HG02642 (cell line): ENCODE measurements around the gene IRF7.
A peak's percentile ranks its signal among the peaks of the same experiment; 100 is the strongest.
"Not testable (repeated sequence)": the region's sequence is repeated elsewhere in the genome, so short reads cannot be mapped to it uniquely, and the experiment has no call there.

Source experiments
- ATAC-seq: cut with Tn5 transposase; IDR thresholded peaks from one replicate; pipeline ENCODE4 v1.9.1; 2021; ENCODE audit warnings: mild to moderate bottlenecking; ENCODE audit not compliant: unreplicated experiment, poor library complexity

The IRF7 gene

DNA sequence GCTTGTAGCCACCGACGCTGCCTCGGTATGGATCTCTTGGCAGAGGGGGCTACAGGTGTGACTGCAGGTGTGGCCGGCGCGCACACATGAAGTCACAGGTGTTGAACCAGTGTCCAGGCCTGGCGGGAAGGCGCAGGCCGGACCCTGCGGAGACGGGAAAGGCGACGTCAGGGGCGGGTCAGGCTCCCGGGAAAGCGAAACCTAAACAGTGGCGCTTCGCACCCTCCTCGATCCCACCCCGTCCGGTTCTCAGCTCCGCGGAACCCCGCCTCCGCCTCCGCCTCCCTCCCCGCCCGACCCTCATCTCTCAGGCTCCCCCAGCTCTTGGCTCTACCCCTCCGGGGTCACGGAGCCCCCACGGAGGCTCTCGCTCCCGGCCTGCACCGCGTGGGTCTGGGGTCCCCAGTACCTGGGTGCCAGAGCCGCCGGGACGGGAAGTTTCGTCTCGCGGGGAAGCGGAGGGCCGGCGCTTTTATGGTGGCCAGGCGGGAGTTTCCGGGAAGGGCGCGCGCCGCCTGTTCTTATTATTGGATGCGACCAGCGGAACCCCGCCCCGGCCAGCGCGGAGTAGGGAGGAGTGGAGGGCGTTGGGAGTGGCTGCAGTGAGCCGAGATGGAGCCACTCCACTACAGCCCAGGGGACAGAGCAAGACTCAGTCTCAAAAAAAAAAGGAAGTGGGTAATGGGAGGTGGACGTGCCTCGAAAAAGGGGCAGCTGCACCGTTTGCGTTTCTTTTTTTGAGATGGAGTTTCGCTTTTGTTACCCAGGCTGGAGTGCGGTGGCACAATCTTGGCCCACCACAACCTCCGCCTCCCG is at the start of gene IRF7:
Gene IRF7 (minus strand): TSS at position 447 of the 816 bp plus-strand sequence. CDS start 586 bp downstream, outside the sequence.
- peak; percentile 76 for ATAC-seq

DNA sequence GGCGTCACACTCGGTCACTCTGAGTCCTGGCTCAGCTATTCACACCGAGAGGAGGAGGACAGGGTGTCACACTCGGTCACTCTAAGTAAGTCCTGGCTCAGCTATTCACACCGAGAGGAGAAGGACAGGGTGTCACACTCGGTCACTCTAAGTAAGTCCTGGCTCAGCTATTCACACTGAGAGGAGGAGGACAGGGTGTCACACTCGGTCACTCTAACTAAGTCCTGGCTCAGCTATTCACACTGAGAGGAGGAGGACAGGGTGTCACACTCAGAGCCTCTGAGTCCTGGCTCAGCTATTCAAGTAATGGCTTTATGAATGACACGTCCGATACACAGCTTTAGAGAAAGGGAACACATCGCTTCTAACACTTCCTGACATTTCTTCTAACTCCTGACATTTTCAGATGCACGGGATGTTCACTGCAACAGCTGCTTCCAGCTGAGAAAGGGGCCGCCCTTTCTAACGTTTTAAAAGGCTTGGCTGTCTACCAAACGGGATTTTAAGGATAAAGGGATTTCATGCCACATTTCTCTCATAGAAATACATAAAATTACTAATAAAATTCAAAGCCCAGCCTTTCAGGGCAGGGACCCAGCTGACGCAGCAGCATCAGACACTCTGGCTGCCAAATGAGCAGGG is 49.4 kb upstream of the IRF7 start:
- ATAC-seq = no peak

DNA sequence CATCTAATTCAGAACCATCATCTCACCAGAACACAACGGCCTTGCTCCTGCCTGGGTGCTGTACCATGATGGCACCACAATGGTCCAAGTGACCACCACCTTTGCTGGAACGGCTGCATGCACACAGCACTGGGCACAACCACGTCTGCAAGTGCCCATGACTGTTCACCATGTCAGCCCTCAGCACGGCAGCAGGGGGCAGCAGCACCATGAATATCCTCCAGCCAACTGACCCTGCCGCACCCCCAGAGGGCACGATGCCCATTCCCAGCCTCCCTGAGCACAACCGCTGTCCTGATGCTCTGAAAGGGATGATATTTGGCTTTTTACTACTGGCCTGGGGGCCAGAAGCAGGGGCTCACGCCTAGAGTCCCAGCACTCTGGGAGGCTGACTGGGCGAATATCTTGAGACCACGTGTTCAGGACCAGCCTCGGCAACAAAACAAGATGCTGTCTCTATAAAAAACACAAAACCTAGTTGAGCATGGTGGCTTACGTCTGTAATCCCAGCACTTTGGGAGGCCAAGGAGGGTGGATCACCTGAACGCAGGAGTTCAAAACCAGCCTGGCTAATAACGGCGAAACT is 47.0 kb upstream of the IRF7 start:
- no peak for ATAC-seq

DNA sequence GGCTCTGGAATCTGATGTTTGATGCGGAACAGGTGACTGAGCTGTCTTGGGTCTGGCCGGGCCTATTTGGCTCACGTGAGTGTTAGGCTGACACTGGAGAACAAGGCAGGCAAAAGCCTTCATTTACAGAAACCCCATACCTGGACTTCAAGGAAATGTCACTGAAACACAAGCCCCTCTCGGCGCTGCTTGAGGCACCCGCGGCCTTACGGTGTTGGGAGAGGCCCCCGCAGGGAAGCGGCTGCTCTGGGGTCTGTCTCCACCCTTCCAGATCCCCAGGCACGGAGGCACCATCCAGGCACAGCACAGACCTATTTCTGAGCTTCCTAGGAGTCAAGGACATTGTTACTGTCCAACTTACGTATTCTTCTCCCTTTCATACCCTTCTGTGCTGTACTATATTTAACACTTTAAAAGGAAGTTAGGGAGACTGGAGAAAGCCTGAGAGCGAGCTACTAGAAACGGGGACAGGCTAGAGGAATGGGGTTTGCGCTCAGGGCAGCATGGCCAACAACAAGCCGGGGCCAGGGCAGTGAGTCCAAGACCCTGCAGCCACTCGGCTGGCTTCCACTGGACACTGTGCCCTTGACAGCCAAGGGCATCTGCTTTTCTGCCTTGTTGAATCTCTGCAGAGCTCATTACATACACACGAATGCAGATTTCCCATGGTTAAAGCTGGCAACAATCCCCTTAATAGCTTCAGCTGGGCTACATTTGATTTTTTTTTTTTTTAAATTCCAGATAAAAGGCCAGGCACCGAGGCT is 45.1 kb upstream of the IRF7 start:
- ATAC-seq = no peak

DNA sequence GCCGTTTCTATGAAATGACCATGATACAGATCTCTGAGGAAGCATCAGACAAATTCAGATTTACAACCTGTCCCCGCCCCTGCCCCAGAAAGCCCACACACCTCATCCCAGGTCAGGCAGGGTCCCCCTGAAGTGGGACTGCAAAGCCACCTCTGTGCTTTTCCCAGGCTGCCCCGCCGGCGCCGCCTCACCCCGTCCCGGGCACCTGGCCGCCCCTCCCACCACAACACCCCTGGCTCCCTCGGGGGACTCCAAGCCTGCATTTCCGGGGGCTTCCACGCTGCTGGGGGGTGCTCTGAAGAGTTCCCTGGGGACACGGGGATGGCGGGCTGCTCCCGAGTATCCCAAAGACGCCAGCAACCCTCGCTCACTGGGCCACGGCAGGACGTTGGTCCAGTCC is 44.5 kb upstream of the IRF7 start:
- no peak for ATAC-seq

DNA sequence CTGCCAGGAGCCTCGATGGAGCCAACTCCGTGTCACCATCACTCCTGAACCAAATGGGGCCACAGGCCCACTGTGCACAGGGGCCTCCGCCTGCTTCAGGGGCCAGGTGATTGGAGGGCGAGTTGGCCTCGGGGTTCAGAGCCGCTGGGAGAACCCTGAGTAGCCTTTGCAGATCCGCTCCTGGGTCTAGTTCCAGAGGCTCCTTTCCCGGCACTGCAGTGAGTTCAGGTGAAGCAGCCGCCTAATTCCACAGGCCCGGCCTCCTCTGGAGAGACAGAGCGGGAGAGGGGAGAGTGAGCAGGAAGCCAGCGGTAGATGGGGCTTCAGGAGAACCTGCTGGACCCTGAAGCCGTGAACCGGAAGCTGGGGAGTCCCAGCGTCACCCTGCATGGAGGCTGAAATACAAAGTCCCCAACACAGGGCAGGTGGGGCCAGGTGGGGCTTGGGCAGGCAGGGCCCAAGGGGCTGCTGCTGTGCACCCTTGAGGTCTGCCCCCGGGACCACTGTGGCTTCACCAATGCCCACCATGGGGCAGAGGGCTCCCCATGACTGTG is 43.9 kb upstream of the IRF7 start:
- no peak for ATAC-seq

DNA sequence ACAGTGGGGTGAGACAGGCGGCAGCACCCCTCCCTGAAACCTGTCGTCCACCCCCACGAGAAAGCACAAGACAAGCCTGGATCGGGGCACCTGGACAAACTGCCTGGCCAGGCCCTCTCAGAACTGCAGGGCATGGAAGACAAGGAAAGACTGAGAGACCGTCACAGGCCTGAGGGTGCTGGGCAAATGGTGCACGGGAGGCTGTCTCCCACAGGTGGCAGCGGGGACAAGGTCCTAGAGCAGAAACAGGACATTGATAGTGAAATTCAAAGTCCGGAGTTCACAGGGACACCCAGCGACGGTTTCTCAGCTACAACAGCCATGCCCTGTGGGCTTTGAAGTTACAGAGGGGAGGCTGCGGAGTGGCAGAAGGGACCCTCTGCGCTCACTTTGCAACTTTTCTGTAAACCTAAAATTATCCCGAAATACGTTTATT is 42.0 kb upstream of the IRF7 start:
- no peak for ATAC-seq

DNA sequence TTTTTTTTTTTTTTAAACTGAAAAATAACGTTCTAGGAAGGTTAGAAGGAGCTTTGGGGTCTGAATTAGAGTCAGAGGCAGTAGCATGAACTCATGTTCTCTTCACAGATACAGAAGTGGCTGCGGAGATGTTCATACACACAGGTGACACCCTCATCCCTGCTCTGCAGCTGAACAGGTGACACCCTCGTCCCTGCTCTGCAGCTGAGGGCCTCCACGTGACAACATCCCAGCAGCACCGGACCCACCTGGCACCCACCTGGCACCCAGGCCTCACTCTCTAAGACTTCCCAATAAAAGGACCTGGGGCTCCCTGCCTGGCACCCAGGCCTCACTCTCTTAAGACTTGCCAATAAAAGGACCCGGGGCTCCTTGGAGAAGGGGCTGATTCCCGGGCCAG is 41.1 kb upstream of the IRF7 start:
- ATAC-seq = no peak

DNA sequence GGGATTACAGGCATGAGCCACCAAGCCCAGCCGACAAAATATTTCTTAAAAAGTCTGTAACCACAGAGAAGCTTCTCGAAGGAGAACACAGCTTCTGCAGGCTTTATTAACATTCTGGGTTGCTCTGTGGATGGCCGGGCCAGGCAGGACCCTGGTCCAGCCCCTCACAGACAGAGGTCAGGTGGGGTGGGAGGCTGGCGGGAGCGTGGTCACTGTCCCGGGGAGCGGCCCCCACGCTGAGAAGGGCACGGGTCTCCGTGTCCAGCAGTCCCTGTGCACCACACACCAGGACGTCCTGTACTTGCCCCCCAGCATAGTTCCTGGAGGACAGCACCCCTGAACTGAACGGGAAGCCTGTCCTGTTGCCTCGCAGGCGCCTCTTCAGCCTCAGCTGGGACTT is 40.7 kb upstream of the IRF7 start:
- ATAC-seq = no peak

DNA sequence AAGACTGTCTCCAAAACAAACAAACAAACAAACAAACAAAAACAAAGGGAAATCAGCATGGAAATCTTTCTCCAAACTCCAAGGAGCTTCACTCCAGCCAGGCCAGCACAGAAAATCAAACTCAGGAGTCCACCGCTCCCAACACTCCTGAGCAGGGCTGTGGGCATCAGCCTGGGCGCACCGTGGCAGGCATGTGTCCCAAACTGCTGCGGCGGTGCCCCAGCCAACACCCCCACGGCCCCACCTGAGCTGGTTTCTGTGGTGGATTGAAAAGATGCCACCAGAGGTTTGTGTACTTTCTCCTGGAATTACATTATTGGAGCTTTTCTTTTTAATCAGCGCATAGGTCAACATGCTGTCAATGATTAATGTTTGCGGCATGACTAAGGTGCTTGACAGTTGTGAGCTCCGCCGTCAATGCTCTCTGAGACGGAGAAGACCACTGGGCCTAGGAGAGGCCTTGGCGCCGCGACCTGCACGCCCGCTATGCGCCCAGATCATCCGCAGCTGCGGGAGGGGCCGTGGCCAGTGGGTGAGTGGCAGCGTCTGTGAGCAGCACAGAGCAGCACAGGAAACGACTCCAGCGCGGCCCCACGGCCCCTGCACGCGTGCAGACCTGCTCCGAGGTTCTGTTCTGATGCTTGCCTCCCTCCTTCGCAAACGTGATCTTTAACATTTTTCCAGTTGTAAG is 39.4 kb upstream of the IRF7 start:
- no peak for ATAC-seq

DNA sequence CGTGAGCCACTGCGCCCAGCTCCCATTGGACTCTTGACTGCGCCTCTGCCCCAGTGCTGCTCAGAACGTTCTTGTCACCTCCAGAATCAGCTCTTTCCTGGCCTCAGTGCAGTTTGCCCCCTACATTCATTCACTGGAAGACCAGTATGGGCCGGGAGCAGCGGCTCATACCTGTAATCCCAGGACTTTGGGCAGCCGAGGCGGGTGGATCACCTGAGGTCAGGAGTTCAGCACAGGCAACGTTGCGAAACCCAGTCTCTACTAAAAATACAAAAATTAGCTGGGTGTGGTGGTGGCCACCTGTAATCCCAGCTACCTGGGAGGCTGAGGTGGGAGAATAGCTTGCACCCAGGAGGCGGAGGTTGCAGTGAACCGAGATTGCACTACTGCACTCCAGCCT is 38.7 kb upstream of the IRF7 start:
- ATAC-seq = not testable (repeated sequence)

DNA sequence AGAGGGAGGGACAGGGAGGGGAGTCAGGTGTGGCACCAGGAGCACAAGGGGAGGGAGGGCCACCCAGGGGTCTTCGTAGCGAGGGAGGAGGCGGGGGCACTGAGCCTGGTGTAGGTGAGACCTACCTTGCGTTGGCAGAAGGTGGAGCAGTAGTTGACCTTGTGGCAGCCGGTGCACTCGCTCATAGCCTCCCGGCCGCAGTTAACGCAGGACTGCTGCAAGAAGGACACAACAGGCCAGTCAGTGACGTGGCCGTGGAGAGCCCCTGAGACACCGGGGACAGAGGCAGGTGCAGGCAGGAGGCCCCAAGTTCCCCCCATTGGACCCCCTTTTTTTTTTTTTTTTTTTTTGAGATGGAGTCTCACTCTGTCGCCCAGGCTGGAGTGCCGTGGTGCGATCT is 38.1 kb upstream of the IRF7 start:
- no peak for ATAC-seq

DNA sequence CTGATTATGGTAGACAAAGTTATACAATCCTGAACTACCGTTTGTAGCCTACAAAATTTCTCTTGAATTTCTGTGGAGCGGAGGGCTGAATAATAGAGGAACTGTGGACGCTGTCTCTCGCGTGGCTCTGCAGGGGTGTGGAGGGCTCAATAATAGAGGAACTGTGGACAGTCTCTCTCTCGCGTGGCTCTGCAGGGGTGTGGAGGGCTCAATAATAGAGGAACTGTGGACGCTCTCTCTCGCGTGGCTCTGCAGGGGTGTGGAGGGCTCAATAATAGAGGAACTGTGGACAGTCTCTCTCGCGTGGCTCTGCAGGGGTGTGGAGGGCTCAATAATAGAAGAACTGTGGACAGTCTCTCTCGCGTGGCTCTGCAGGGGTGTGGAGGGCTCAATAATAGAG is 37.4 kb upstream of the IRF7 start:
- ATAC-seq = not testable (repeated sequence)

DNA sequence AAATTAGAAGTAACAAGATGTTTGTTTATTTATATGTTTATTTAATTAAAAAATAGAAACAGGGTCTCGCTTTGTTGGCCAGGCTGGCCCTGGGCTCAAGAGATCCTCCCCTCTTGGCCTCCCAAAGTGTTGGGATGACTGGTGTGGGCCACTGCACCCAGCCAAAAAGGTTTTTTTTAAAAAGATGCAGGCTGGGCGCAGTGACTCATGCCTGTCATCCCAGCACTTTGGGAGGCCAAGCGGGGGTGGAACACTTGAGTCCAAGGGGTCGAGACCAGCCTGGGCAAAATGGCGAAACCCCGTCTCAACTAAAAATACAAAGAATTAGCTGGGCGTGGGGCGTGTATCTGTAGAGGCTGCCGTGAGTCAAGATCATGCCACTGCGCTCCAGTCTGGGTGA is 34.7 kb upstream of the IRF7 start:
- ATAC-seq = no peak

DNA sequence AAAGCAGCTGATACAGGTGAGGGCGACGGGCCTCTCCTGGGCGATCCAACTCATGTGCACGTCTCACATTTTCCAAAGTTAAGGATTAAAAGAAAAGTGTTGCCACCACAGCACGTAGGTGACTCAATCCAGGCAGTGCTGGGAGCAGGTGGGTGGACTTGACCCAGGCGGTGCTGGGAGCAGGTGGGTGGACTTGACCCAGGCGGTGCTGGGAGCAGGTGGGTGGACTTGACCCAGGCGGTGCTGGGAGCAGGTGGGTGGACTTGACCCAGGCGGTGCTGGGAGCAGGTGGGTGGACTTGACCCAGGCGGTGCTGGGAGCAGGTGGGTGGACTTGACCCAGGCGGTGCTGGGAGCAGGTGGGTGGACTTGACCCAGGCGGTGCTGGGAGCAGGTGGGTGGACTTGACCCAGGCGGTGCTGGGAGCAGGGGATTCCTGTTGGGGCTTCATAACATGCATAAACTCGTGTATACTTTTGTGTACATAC is 32.0 kb upstream of the IRF7 start:
- ATAC-seq = not testable (repeated sequence)

DNA sequence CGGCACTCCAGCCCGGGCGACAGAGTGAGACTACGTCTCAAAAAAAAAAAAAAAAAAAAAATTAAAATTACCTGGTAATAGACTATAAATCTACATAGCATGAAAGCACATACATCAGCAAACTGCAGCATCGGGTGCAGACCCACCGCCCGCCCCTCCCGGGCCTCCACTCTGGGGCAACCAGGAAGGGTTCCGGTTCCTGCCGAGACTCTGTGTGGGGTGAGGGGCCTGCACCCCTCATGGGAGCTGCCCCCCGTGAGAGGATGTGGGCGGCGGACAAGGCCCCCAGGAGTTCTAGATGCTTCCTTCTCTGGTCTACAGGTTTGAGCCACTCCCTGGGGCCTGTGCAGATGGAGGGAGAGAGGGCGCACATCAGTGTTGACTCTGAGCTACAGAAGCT is 30.5 kb upstream of the IRF7 start:
- ATAC-seq = no peak

DNA sequence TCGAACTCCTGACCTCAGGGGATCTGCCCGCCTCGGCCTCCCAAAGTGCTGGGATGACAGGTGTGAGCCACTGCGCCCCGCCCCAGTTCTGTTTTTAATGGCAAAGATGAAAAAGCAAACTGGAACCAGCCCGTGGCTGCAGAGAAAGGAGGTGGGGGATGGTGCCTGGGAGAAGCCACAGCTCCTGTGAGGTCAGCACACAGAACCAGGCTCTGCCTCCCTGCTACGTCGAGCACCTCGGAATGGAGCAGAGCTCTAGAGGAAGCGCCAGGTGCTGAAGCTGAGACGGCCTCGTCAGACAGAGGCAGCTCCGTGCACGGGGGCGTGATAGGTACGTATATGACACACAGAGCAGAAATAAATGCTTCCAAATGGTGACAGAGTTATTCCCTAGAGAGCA is 29.8 kb upstream of the IRF7 start:
- ATAC-seq = no peak

DNA sequence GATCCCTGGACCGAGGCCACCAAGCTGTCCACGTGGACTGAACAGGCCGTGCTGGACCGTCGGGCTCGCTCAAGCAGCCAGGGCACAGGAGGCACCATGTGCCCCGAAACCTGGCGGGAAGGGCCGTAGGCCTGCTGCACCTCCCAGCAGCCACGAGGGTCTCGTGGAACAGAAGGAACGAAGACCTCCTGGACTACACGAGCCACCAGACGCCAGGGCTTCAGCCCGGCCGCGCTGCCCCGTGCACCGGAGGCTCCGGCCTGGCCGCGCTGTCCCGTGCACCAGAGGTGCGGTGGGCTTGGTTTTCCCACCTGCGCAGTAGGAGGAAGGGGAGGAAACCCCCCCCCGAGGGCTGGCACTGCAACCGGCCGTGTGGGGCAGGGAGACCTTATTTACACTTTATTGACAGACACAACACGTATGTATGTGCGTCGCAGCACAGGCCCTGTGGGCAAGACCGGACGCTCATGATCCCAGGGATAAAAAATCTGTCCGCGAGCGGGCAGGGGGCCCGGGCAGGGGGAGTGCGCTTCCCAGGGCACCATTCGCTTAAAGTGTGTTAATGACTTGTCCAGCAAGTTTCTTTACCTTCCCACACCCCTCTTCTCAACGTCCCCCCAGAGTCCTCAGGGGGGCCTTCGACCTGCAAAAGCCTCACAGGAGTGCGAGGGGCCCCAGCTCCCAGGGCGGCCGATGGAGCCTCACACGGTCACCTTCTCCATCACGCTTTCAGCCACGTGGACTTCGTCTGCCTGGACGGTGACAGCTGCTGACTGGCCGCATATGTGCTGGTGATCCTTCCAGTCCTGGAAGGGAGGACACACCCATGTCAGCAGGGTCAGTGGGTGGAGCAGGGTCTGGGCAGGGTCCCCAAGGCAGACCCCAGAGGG is 28.3 kb upstream of the IRF7 start:
- no peak for ATAC-seq

DNA sequence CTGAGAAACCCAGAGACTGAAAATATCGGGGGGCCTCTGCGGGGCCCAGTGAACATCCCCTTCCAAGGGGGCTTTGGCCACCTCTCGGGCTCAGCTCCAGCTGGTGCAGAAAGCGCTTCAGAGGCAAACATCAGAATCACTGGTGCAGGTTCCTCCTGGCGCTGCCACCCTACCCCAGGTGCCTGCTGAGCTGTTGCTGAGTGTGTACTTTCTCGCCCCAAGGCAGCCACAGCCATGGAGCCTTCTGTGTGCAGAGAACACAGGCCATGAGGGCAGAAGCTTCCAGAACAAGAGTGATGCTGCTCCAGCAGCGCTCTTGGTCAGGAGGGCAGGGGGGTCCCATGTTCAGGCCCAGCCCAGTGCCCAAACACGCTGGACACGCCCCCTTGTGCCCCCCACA is 27.6 kb upstream of the IRF7 start:
- ATAC-seq = no peak
